Suppressor macrophage treated with lipopolysaccharide for 4 hours (primary cell): ENCODE measurements around the gene AKT1.
"Not testable (repeated sequence)": the region's sequence is repeated elsewhere in the genome, so short reads cannot be mapped to it uniquely, and the experiment has no call there.

Experiments used
- DNase-seq: peaks from one replicate; pipeline ENCODE4 v3.0.0-alpha.2; 2020

The AKT1 gene

GRCh38 chr14:104794993-104795780 lies at the start of gene AKT1:
TSS of gene AKT1 (minus strand) at chr14:104795748. CDS start at chr14:104792643, 3,105 bp downstream.
- peak; percentile 47 for DNase-seq

DNA sequence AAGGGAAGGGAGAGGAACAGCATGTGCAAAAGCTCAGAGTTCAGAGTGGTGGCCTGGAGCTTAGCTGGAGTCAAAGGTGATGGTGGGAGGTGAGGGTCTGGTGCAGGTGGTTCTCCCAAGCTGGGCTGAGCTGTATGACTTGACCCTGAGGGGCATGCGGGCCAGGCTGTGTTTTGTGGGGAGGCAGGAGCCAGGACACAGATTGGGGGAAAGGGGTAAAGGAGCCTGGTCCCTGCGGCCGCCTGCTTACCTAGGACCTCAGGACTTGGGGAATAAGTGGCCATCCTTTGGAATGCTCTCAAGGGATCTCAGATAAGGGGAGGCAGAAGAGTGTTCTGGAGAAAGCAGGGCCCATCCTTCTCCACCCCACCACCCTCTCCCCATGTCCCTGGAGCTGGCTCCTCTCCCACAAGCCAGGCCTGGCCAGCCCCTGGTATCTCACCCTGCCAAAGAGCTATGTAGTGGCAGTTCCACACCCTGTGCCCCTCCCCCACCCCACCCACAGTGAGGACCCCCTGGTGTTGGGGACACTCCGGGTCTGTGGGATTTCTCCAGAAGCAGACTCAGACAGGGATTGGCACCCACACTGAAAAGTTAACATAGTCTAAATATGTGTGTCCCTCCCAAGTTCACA lies 49.6 kb upstream of the AKT1 start:
- DNase-seq: no peak

DNA sequence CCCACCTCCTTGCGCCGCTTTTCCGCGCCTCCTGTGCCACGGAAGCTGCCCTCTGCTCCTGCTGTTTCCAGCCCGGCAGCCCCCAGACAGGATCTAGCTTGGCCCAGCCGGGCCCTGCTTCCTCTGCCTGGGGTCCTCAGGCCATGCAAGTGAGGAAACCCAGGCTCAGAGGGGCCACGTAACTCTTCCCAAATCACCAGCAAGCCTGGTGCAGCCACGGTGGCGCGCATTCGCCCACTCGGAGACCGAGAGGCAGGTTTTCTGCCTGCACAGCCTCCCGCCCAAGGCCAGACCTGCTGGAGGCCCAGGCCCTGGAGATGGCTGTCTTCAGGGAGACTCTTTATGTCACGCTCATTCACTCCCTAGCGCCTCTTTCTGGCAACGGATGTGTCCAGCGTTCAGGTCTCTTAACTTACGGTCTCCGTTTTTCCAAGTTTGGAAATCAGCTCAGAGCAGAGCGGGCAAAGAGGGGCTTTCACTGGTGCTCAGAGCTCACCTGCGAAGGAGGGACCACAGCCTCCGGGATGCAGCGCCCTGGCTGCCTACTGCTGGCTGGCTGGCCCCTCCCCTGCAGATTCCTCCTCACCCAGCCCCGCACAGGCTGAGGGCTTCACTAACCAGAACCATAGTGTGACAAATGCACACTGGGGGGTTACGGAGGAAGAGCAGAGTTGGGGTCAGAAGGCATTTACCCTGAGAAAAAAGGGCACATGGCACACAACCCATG lies 48.9 kb upstream of the AKT1 start:
- DNase-seq: no peak

- no peak for DNase-seq
Observed at GRCh38 chr14:104843442-104844305, 48.1 kb upstream of the AKT1 start.

- no peak for DNase-seq
Observed at GRCh38 chr14:104843006-104843405, 47.5 kb upstream of the AKT1 start.

DNA sequence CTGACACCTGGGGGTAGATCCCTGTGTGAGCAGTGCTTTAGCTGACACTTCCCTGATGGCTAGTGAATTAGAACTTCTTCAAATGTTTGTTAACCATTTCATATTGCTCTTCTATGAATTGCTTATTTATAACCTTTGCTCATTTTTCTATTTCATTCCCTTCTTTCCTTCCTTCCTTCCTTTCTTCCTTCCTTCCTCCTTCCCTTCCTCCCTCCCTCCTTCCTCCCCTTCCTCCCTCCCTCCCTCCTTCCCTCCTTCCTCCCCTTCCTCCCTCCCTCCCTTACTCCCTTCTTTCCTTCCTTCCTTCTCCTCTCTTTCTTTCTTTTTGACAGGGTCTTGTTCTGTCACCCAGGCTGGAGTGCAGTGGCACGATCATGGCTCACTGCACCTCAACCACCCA lies 46.2 kb upstream of the AKT1 start:
- DNase-seq: no peak

GRCh38 chr14:104836171-104836935 lies 40.8 kb upstream of the AKT1 start:
- not testable (repeated sequence) for DNase-seq

- no peak for DNase-seq
Observed at GRCh38 chr14:104830781-104831180, 35.2 kb upstream of the AKT1 start.

- DNase-seq: peak; percentile 57
Observed at GRCh38 chr14:104827177-104828055, 31.9 kb upstream of the AKT1 start.

- DNase-seq: no peak
Observed at GRCh38 chr14:104826861-104827176, 31.3 kb upstream of the AKT1 start.

DNA sequence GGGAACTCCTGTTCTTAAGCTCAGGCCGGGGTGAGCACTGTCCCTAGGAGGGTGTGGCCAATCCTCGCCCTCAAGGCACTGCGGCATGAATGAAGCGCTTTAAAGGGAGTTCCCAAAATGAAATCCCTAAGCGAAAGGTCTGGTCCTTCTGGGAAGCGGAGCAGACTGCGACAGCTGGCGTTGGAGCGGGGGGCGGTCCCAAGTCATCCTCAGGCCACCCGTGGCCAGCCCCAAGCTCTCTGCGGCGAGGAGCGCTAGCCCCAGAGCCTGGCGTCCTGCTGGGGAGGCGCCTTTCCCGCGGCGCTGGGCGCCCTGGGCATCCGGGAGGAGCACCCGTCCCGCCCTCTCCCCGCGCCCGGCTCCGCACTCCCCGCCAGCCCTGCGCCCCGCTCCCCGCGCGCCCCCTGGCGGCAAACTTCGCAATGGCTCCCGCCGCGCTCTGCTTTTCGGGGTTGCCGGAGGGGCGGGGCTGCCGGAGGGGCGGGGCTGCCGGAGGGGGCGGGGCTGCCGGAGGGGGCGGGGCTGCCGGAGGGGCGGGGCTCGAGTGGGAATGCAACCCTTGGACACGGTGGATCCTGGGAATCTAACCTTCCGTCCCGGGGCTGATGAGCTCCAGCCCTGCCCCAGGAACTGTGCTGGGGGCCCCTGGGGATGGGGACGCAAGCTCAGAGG lies 30.8 kb upstream of the AKT1 start:
- DNase-seq: peak; percentile 94

- DNase-seq: no peak
Observed at GRCh38 chr14:104824353-104824997, 28.9 kb upstream of the AKT1 start.

DNA sequence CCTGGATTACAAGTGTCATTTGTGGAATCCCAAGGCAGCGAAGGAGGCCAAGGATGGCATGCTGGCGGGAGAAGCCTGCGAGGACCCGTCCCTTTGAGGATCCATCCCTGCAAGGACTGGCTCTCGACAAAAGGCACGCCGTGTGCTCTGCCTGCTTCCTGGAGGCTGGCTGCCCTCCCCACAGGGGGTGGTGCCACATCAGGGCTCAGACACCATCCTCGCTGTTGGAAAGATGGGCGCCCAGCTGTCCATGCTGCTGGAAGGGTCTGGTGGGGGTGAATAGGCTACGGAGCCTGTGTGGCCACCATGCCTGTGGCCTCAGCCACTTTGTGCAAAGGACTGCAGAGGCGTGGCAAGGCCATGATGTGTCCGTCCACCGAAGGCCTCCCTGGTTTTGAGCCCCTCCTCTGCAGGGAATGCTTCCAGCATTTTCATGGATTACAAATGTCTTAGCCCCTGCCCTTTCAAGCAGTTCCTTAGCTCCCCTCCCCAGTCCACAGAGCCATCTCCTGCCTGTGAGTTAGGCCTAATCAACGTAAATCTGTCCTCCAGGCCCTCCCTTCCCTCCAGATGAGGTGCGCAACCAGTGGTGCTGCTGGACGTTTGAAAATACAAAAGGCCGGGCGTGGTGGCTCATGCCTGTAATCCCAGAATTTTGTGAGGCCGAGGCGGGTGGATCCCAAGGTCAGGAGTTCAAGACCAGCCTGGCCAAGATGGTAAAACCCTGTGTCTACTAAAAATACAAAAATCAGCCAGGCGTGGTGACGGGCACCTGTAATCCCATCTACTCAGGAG lies 27.5 kb upstream of the AKT1 start:
- no peak for DNase-seq

DNA sequence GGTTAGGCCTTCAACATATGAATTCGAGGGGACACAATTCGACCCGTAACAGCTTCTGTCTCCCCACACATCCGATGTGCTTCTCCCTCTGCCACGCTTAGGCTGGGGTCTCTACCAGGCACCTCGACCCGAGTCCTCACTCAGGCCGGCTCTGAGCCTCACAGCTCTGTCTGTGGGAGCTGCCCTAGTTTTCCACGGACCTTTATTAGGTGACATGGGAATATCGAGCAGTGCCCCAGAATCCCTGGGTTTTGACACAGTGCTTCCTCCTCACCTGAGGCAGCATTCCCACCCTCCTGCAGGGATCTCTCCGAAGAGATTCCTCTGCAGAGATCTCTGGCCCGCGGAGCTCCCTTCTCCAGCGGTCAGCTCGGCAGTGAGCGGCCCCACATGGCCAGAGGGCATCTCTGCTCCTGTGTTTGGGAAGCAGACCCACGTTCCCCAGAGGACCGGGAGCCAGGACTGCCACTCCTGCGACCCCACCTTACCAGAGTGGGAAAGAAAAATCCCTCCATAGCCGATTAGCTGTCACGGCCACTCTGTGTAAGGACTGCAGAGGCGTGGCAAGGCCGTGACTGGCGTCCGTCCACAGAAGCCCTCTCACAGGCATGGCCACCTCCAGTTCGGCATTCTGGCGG lies 26.5 kb upstream of the AKT1 start:
- DNase-seq: no peak

- DNase-seq: no peak
Observed at GRCh38 chr14:104821229-104821945, 25.8 kb upstream of the AKT1 start.

DNA sequence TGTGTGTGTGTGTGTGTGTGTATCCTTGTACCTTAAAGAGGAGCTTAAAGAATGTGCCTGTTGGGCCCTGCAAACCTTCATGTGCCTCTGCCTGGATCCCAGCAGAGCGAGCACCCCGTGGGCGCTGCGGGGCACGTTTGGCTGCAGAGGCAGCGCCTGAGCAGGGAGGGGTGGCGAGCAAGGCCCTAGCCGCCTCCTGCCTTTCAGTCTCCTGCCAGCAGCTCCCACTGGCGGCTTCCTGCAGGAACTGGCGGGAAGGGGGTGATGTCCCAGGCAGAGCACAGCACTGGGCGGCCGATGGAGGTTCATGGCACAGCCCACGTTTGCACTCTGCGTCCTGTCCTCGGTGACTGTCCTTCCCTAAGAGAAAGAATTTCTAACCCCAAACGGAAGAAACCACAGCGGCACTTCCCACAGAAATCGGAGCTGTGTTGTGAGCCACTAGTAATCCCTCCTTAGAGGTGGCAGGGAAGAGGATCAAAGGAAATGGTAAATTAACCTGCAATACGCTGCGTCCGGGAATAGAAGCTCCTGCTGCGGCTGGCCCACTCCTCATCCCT lies 25.2 kb upstream of the AKT1 start:
- no peak for DNase-seq

DNA sequence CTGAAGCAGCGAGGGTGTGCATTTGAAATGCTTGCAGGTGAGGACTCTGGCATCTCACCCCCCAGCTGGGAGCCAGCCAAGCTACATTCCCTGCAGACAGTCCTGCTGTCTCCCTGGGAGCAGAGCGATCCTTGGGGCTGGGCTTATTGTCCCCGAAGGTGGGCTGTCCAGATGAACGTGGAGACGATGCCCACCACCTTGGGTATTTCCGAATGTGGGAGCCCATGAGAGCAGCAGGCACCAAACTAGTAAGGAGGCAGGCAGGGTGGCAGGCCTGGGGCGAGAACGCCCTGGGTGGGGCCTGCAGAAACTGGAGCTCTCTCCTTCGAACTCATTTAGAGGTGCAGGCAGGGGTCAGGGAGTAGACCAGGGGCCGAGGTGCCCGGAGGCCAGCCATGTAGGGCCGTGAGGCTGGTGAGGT lies 23.8 kb upstream of the AKT1 start:
- DNase-seq: no peak

- DNase-seq: no peak
Observed at GRCh38 chr14:104818714-104819161, 23.2 kb upstream of the AKT1 start.
